NCI-H2196 (cell line): ENCODE measurements around the gene GDPD2.
"Not testable (repeated sequence)": the region's sequence is repeated elsewhere in the genome, so short reads cannot be mapped to it uniquely, and the experiment has no call there.

Experiments used
- DNase-seq: peaks from one replicate; lab custom pipeline; 2025; ENCODE audit not compliant: unreplicated experiment; lab: John Stamatoyannopoulos, UW

GDPD2 gene

GRCh38 chrX:70422851-70423341 is at the start of gene GDPD2:
GDPD2 (plus strand) TSS chrX:70423314; CDS start chrX:70424985, 1,671 bp downstream.
- DNase-seq: peak; percentile 45

- DNase-seq: no peak
These were observed 36.9 kb upstream of the GDPD2 start for GRCh38 chrX:70386235-70386634.

DNA sequence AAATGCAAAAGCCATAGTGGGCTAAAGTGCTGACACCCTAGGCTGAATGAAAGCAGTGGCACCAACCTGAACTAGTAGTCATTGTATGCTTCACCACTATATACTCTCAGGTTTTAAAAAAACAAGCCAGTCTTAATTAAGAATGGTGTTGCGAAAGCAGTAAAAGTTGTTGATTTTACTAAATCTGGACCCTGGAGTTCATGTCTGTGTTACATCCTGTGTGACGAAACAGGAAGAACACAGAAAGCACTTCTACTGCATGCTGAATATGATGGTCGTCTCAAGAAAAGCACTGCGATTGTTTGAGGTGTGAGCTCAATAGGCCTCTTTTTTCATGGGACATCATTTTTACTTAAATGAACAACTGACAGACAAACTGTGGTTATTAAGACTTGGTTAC is 24.2 kb upstream of the GDPD2 start:
- no peak for DNase-seq

DNA sequence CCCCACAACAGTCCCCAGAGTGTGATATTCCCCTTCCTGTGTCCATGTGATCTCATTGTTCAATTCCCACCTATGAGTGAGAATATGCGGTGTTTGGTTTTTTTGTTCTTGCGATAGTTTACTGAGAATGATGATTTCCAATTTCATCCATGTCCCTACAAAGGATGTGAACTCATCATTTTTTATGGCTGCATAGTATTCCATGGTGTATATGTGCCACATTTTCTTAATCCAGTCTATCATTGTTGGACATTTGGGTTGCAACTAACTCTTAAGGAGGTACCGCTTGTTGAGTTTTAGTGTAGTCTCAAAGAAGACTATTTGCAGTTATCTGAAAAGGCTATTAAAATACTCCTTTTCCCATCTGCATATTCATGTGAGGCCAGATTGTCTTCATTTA is 22.9 kb upstream of the GDPD2 start:
- DNase-seq: not testable (repeated sequence)

DNA sequence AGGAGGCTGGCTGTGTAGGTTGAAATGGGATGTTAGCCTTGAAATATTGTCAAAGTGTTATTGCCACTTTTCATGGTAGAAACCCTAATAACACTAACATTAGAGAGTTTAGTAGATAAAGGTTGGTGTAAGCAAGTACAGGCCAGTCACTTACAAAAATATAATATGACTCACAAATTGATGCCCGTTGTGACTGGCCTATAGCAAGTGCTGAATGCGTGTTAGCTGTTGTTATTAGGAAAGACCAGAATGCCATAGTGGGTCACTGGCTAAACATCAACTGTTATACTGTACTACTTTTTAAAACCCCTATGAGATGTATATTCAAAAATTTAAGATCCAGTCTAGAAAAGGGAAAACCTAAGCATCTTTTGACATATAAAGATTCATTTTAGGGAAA is 20.4 kb upstream of the GDPD2 start:
- DNase-seq: no peak

- no peak for DNase-seq
These were observed 18.1 kb upstream of the GDPD2 start for GRCh38 chrX:70405003-70405402.

DNA sequence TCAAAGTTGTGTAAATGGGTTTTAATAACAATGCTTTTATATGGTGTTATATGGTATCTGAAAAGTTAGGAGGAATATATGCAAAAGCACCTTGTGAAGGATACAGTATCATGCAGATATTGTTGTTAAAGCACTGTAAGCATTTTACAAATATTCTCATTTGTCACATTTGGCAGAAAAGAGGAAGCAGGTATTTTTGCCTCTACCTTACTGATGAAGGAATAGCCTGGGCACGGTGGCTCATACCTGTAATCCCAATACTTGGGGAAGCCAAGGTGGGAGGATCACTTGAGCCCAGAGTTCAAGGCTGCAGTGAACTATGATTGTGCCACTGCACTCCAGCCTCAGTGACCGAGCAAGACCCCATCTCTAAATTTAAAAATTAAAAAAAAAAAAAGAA is 12.2 kb upstream of the GDPD2 start:
- DNase-seq: no peak

DNA sequence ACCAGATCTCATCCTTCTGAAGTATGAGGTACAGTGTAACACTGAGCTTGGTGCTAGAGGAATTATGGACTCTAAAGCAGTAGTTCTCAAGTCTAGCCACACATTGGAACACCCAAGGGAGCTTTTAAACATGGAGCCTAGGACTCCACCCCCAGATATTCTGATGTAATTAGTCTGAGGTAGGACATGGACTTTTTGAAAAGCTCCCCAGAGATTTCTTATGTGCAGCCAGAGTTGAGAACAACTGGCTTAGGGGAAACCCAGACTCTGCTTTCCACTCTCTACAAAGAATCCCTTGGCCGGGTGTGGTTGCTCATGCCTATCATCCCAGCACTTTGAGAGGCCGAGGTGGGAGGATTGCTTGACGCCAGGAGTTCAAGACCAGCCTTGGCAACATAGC is 11.6 kb upstream of the GDPD2 start:
- no peak for DNase-seq

- peak; percentile 17 for DNase-seq
These were observed 1.5 kb upstream of the GDPD2 start for GRCh38 chrX:70421618-70422017.

DNA sequence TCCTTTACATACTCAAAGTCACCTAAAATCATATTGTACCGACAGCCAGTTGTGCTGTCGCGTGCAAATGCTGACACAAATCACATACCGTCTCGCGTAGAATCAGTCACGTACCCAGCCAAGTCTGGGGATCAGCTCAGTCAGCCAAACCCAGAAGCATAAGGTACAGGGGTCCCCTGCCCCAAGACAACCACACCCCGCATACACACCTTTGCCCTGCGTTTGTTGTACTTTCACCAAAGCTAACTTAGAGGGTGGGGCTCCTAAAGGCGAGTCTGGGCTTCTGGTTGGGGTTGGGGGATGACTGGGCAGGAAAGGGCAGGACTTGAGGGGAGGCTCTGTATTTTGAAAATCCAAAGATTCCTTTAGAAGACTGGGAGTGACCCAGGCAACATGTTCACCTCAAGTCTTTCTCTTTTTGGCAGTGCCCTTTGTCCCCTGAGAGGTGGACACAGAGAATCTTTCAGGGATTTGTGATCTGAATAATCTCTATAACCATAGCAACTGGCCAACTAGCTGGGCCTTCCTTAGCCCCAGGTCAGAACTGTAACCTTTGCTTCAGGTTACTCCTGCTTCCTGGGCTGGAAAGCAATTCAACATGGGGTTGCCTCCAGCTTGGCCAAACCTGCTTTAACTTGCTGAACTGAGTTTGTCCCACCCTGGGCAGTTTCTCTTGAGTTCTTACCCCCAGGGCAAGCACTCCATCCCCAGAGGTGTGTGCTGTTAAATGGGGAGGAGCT is 992 bp downstream of the GDPD2 start:
- no peak for DNase-seq

DNA sequence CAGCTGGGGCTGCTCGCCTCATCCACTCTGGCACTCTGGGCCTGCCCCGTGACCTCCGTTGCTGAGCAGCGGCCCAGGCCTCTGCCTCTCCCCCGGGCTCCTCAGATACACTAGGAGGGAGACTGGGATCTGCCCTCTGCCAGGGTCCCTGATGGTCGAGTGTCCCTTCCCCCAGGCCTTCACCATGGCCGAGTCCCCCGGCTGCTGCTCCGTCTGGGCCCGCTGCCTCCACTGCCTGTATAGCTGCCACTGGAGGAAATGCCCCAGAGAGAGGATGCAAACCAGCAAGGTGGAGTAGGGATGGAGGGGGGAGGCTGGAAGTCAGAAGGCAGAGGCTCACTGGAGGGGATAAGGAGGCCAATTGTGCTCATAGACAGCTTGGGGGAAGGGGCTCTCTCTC is 1.7 kb downstream of the GDPD2 start:
- no peak for DNase-seq

DNA sequence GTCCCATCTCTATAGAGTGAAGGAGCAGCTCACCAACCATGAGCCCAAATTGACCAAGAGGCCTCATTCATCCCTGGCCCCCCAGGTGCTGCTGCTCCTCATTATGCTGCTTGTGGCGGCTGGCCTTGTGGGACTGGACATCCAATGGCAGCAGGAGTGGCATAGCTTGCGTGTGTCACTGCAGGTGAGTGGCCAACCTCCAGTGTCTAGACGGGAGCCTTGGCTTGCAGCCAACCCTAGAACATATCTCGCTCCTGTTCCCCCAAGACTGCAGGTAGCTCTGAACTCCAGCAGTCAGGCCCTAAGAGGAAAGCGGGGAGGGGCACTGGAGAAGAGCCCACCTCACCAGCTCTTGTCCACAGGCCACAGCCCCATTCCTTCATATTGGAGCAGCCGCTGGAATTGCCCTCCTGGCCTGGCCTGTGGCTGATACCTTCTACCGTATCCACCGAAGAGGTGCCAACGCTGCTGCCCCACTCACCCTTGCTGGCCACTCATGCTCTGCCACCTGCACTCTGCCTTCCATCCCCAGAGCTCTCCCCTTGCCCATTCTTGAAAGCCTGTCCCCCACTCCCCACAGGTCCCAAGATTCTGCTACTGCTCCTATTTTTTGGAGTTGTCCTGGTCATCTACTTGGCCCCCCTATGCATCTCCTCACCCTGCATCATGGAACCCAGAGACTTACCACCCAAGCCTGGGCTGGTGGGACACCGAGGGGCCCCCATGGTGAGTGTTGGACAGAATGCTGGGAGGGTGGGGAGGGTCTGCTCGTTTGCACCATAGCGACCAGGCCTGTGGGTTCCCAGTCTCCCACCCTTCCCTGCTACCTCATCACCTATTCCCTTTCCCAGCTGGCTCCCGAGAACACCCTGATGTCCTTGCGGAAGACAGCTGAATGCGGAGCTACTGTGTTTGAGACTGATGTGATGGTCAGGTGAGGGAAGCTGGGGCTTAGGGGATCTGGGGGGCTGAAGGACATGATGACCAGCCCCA is 3.5 kb downstream of the GDPD2 start:
- DNase-seq: no peak

- no peak for DNase-seq
These were observed 4.3 kb downstream of the GDPD2 start for GRCh38 chrX:70427365-70427764.

- DNase-seq: no peak
These were observed 6.6 kb downstream of the GDPD2 start for GRCh38 chrX:70429759-70430158.

DNA sequence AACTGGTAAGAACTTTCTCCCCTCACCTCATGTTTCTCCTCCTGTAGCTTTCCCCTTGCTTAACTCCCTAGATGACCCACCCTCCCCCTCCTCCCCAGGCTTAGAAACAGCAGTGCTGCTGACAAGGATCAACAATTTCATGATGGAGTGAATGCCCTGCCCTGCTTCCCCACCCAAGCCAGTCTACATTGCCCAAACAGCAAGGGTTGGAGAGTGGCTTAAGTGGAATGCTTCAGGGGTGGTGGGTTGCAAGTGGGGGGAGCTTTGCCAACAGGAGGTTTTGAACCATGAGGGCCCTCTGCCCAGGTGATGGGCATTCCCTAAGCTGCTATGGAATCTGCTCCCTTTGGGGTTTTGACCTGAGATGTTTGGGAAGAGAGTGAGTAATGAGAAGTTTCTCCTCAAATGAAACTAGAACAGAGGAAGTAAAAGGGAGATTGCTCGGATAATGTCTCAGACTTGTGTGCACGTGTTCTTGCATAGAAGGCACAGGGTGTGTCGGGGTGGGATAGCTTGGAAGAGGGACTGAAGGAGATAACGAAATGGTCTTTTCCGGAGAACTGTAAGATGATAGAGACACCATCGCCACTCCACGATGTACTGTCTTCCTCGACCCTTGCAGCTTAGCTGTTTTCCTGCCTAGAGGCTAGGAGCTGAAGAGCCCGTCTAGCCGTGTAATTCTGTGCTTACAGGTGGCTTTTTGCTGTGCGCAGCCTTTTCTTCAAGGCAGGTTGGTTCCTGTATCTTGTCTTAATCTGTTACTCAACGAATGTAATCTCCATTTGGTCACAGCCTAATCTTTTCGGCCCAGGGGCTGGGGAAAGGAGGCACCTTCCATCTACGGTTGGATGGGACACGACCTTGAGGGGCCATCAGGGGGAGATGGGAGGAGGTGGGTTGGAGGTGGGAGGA is 10.1 kb downstream of the GDPD2 start:
- no peak for DNase-seq

GRCh38 chrX:70433848-70434351 is 10.8 kb downstream of the GDPD2 start:
- DNase-seq: peak; percentile 60

GRCh38 chrX:70434352-70434866 is 11.3 kb downstream of the GDPD2 start:
- DNase-seq: peak; percentile 81

- DNase-seq: no peak
These were observed 11.9 kb downstream of the GDPD2 start for GRCh38 chrX:70434914-70435586.

- DNase-seq: no peak
These were observed 13.2 kb downstream of the GDPD2 start for GRCh38 chrX:70436343-70436742.

- no peak for DNase-seq
These were observed 13.9 kb downstream of the GDPD2 start for GRCh38 chrX:70437011-70437410.
